ENCODE results near the gene ATP11A. TPM values are rescaled to one million over a fixed set of nuclear protein-coding genes. Genes with fewer than 3 reads are reported as not detected.

Gene ATP11A
- total and polyA plus RNA-seq, 9 donors = 11.9 to 26.7 (median 21.3) TPM

- H3K27ac ChIP-seq (ENCODE audit: low read length) = peak overlapping the region; percentile 48
- under 1% methylated on average over 22 of the region's 25 CpGs for WGBS (ENCODE audit: insufficient coverage)
- peak overlapping the region; percentile 1 for H3K4me3 ChIP-seq (ENCODE audit: low read length)
Observed at GRCh38 chr13:112885782-112886268, 196.0 kb downstream of the ATP11A start.

GRCh38 chr13:112887151-112887550 lies 197.3 kb downstream of the ATP11A start:
- H3K4me1 ChIP-seq (ENCODE audit: control insufficient read depth, insufficient read depth, low read length) = peaks cover 9% of the 10 kb centered on the region
- peaks cover 27% of the 10 kb centered on the region for H3K27me3 ChIP-seq (ENCODE audit: control insufficient read depth, insufficient read depth, low read length)
- WGBS (ENCODE audit: insufficient coverage) = 95% methylated on average over 6 of the region's 6 CpGs
- H3K36me3 ChIP-seq (ENCODE audit: control insufficient read depth, insufficient read depth, low read length) = peaks cover 11% of the 10 kb centered on the region
- no peak overlapping the region for H3K27ac ChIP-seq (ENCODE audit: low read length)
- H3K9me3 ChIP-seq (replicated peaks; ENCODE audit: control insufficient read depth, low read depth, low read length) = no peaks in the 10 kb centered on the region
- DNase-seq = no peak
- no peak overlapping the region for H3K4me3 ChIP-seq (ENCODE audit: low read length)

More at GRCh38 chr13:112885782-112886268, 196.0 kb downstream of the ATP11A start:
- peak; percentile 93 for DNase-seq
- Histone ChIP-seq H3K9me3 (replicated peaks; ENCODE audit: control insufficient read depth, low read depth, low read length) (no peaks in the 10 kb centered on the region), H3K36me3 (ENCODE audit: control insufficient read depth, insufficient read depth, low read length) (peaks cover 23% of the 10 kb centered on the region), H3K27me3 (ENCODE audit: control insufficient read depth, insufficient read depth, low read length) (peaks cover 14% of the 10 kb centered on the region), H3K4me1 (ENCODE audit: control insufficient read depth, insufficient read depth, low read length) (peaks cover 9% of the 10 kb centered on the region)

GRCh38 chr13:112887557-112887991 lies 197.7 kb downstream of the ATP11A start:
- no peak overlapping the region for H3K27ac ChIP-seq (ENCODE audit: low read length)
- no peak overlapping the region for H3K4me3 ChIP-seq (ENCODE audit: low read length)
- DNase-seq = no peak
- 83% methylated on average over 8 of the region's 10 CpGs for WGBS (ENCODE audit: insufficient coverage)
- peaks cover 9% of the 10 kb centered on the region for H3K4me1 ChIP-seq (ENCODE audit: control insufficient read depth, insufficient read depth, low read length)
- H3K27me3 ChIP-seq (ENCODE audit: control insufficient read depth, insufficient read depth, low read length) = peaks cover 30% of the 10 kb centered on the region
- peaks cover 7% of the 10 kb centered on the region for H3K36me3 ChIP-seq (ENCODE audit: control insufficient read depth, insufficient read depth, low read length)
- H3K9me3 ChIP-seq (replicated peaks; ENCODE audit: control insufficient read depth, low read depth, low read length) = no peaks in the 10 kb centered on the region

GRCh38 chr13:112888238-112889111 lies 198.6 kb downstream of the ATP11A start:
- Histone ChIP-seq H3K27me3 (ENCODE audit: control insufficient read depth, insufficient read depth, low read length) (peaks cover 33% of the 10 kb centered on the region), H3K4me1 (ENCODE audit: control insufficient read depth, insufficient read depth, low read length) (peaks cover 12% of the 10 kb centered on the region), H3K27ac (ENCODE audit: low read length) (no peak overlapping the region), H3K4me3 (ENCODE audit: low read length) (no peak overlapping the region), H3K9me3 (replicated peaks; ENCODE audit: control insufficient read depth, low read depth, low read length) (no peaks in the 10 kb centered on the region), H3K36me3 (ENCODE audit: control insufficient read depth, insufficient read depth, low read length) (peaks cover 2% of the 10 kb centered on the region)
- DNase-seq = no peak
- WGBS (ENCODE audit: insufficient coverage) = 89% methylated on average over 29 of the region's 34 CpGs

- DNase-seq = no peak
- H3K4me3 ChIP-seq (ENCODE audit: low read length) = no peak overlapping the region
- H3K27ac ChIP-seq (ENCODE audit: low read length) = no peak overlapping the region
- no peaks in the 10 kb centered on the region for H3K9me3 ChIP-seq (replicated peaks; ENCODE audit: control insufficient read depth, low read depth, low read length)
- H3K36me3 ChIP-seq (ENCODE audit: control insufficient read depth, insufficient read depth, low read length) = no peaks in the 10 kb centered on the region
- H3K27me3 ChIP-seq (ENCODE audit: control insufficient read depth, insufficient read depth, low read length) = peaks cover 36% of the 10 kb centered on the region
- peaks cover 18% of the 10 kb centered on the region for H3K4me1 ChIP-seq (ENCODE audit: control insufficient read depth, insufficient read depth, low read length)
- 90% methylated on average over 37 of the region's 42 CpGs for WGBS (ENCODE audit: insufficient coverage)
Observed at GRCh38 chr13:112889351-112890290, 199.8 kb downstream of the ATP11A start.

- Histone ChIP-seq H3K4me1 (ENCODE audit: control insufficient read depth, insufficient read depth, low read length) (peaks cover 25% of the 10 kb centered on the region), H3K27ac (ENCODE audit: low read length) (no peak overlapping the region), H3K9me3 (replicated peaks; ENCODE audit: control insufficient read depth, low read depth, low read length) (no peaks in the 10 kb centered on the region), H3K27me3 (ENCODE audit: control insufficient read depth, insufficient read depth, low read length) (peaks cover 45% of the 10 kb centered on the region), H3K4me3 (ENCODE audit: low read length) (no peak overlapping the region), H3K36me3 (ENCODE audit: control insufficient read depth, insufficient read depth, low read length) (no peaks in the 10 kb centered on the region)
- WGBS (ENCODE audit: insufficient coverage) = 70% methylated on average over 21 of the region's 27 CpGs
- no peak for DNase-seq
Observed at GRCh38 chr13:112890316-112891145, 200.7 kb downstream of the ATP11A start.

- Histone ChIP-seq H3K36me3 (ENCODE audit: control insufficient read depth, insufficient read depth, low read length) (no peaks in the 10 kb centered on the region), H3K9me3 (replicated peaks; ENCODE audit: control insufficient read depth, low read depth, low read length) (no peaks in the 10 kb centered on the region), H3K27me3 (ENCODE audit: control insufficient read depth, insufficient read depth, low read length) (peaks cover 54% of the 10 kb centered on the region), H3K4me1 (ENCODE audit: control insufficient read depth, insufficient read depth, low read length) (peaks cover 20% of the 10 kb centered on the region), H3K4me3 (ENCODE audit: low read length) (no peak overlapping the region), H3K27ac (ENCODE audit: low read length) (no peak overlapping the region)
- DNase-seq = no peak
- WGBS (ENCODE audit: insufficient coverage) = 56% methylated on average over 37 of the region's 40 CpGs
Observed at GRCh38 chr13:112891477-112892401, 201.9 kb downstream of the ATP11A start.

- H3K4me3 ChIP-seq (ENCODE audit: low read length) = no peak overlapping the region
- H3K27ac ChIP-seq (ENCODE audit: low read length) = no peak overlapping the region
- H3K9me3 ChIP-seq (replicated peaks; ENCODE audit: control insufficient read depth, low read depth, low read length) = no peaks in the 10 kb centered on the region
- 33% methylated on average over 15 of the region's 22 CpGs for WGBS (ENCODE audit: insufficient coverage)
- peaks cover 20% of the 10 kb centered on the region for H3K4me1 ChIP-seq (ENCODE audit: control insufficient read depth, insufficient read depth, low read length)
- no peak for DNase-seq
- H3K27me3 ChIP-seq (ENCODE audit: control insufficient read depth, insufficient read depth, low read length) = peaks cover 55% of the 10 kb centered on the region
- no peaks in the 10 kb centered on the region for H3K36me3 ChIP-seq (ENCODE audit: control insufficient read depth, insufficient read depth, low read length)
Observed at GRCh38 chr13:112892426-112893206, 202.8 kb downstream of the ATP11A start.
